ENCODE data around the gene RBM20. TPM values are rescaled to one million over a fixed set of nuclear protein-coding genes. Genes with fewer than 3 reads are reported as not detected.
"Not testable (repeated sequence)": the region's sequence is repeated elsewhere in the genome, so short reads cannot be mapped to it uniquely, and the experiment has no call there.

Gene RBM20
- polyA plus RNA-seq, 3 donors = 4.9 to 7.9 (median 6.1) TPM

- no peak for DNase-seq (ENCODE audit: extremely low read depth in 1 of 11, low read depth in 9 of 11, low spot score in 4 of 11)
Observed at GRCh38 chr10:110865186-110865808, 221.2 kb downstream of the RBM20 start.

- DNase-seq (ENCODE audit: extremely low read depth in 1 of 11, low read depth in 9 of 11, low spot score in 4 of 11) = no peak
Observed at GRCh38 chr10:110865809-110866482, 221.8 kb downstream of the RBM20 start.

- not testable (repeated sequence) for DNase-seq (ENCODE audit: extremely low read depth in 1 of 11, low read depth in 9 of 11, low spot score in 4 of 11)
Observed at GRCh38 chr10:110867011-110867806, 223.1 kb downstream of the RBM20 start.

GRCh38 chr10:110867807-110868465, 223.8 kb downstream of the RBM20 start:
- no peak for DNase-seq (ENCODE audit: extremely low read depth in 1 of 11, low read depth in 9 of 11, low spot score in 4 of 11)

- DNase-seq (ENCODE audit: extremely low read depth in 1 of 11, low read depth in 9 of 11, low spot score in 4 of 11) = no peak
Observed at GRCh38 chr10:110868981-110869380, 224.8 kb downstream of the RBM20 start.

GRCh38 chr10:110870823-110871297, 226.7 kb downstream of the RBM20 start:
- DNase-seq (ENCODE audit: extremely low read depth in 1 of 11, low read depth in 9 of 11, low spot score in 4 of 11) = no peak

- peak; percentile 97 to 100 (median 99) for DNase-seq (ENCODE audit: extremely low read depth in 1 of 11, low read depth in 9 of 11, low spot score in 4 of 11)
Observed at GRCh38 chr10:110871298-110872084, 227.4 kb downstream of the RBM20 start, which contains the start of gene PDCD4. PDCD4 (plus strand) TSS chr10:110871928; CDS start chr10:110876028, 4,100 bp downstream.

- DNase-seq (ENCODE audit: extremely low read depth in 1 of 11, low read depth in 9 of 11, low spot score in 4 of 11) = peak; percentile 57 to 82 (median 69)
Observed at GRCh38 chr10:110872145-110872983, 228.2 kb downstream of the RBM20 start.

- peak in 2 of 11 donors; percentile 18 to 20 for DNase-seq (ENCODE audit: extremely low read depth in 1 of 11, low read depth in 9 of 11, low spot score in 4 of 11)
Observed at GRCh38 chr10:110872984-110873923, 229.1 kb downstream of the RBM20 start.

GRCh38 chr10:110873951-110874350, 229.8 kb downstream of the RBM20 start:
- DNase-seq (ENCODE audit: extremely low read depth in 1 of 11, low read depth in 9 of 11, low spot score in 4 of 11) = no peak

GRCh38 chr10:110876000-110876399, 231.9 kb downstream of the RBM20 start:
- DNase-seq (ENCODE audit: extremely low read depth in 1 of 11, low read depth in 9 of 11, low spot score in 4 of 11) = no peak

GRCh38 chr10:110876788-110877187, 232.7 kb downstream of the RBM20 start:
- DNase-seq (ENCODE audit: extremely low read depth in 1 of 11, low read depth in 9 of 11, low spot score in 4 of 11) = no peak

GRCh38 chr10:110880012-110880411, 235.9 kb downstream of the RBM20 start:
- DNase-seq (ENCODE audit: extremely low read depth in 1 of 11, low read depth in 9 of 11, low spot score in 4 of 11) = no peak

- DNase-seq (ENCODE audit: extremely low read depth in 1 of 11, low read depth in 9 of 11, low spot score in 4 of 11) = no peak
Observed at GRCh38 chr10:110881247-110881646, 237.1 kb downstream of the RBM20 start.

- DNase-seq (ENCODE audit: extremely low read depth in 1 of 11, low read depth in 9 of 11, low spot score in 4 of 11) = no peak
Observed at GRCh38 chr10:110881905-110882304, 237.8 kb downstream of the RBM20 start.

- no peak for DNase-seq (ENCODE audit: extremely low read depth in 1 of 11, low read depth in 9 of 11, low spot score in 4 of 11)
Observed at GRCh38 chr10:110883924-110884323, 239.8 kb downstream of the RBM20 start.

All from renal cortex interstitium (tissue), 11 donors.